Activated gamma-delta T cell (primary cell): ENCODE measurements around the gene SGTA.
"Not testable (repeated sequence)": the region's sequence is repeated elsewhere in the genome, so short reads cannot be mapped to it uniquely, and the experiment has no call there.

Source experiments
- DNase-seq: peaks from one replicate; lab custom pipeline; 2025; lab: John Stamatoyannopoulos, UW
- total RNA-seq, 2 donors: gene quantifications; one replicate each; lab custom pipeline; 2026; lab: John Stamatoyannopoulos, UW

The SGTA gene, protein sequence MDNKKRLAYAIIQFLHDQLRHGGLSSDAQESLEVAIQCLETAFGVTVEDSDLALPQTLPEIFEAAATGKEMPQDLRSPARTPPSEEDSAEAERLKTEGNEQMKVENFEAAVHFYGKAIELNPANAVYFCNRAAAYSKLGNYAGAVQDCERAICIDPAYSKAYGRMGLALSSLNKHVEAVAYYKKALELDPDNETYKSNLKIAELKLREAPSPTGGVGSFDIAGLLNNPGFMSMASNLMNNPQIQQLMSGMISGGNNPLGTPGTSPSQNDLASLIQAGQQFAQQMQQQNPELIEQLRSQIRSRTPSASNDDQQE
- total RNA-seq, result 35.3 to 41.6 reads per million in 2 donors

DNA sequence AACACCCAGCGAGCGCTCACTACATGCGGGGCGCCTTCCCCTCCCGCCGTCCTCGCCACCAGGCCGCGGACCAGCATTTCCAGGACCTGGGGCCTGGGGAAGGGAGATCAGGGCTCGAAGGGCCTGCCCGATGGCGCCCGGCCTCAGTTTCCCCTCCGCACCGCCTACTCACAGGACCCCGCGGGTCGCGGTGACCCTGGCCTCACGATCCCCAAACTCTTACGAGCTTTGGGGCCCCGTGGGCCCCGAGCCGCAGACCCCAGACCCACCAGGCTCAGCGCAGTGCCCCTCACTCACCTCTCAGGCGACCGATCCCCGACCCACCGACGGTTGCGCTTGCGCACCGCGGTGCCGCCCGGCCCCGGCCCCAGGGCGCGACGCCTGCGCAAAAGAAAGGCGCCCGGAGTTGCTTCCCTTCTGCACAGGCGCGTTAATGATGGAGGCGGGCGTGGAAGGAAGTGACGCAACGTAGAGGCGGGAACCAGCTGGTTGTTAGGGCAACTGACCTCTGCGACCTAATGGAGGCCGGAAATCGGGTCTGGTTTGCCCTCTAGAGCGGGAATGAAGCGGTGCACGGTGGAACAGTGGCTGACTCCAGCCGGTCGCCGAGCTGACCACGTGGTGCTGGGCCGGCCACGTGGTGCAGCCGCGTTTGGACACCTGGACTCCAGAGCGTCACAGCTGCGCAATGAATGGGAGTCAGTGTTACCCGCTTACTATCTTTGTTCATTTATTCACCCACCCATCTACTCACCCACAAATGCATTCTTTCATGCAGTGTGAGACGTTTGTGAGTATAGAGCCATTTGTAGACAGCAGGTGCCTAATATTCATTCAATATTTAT is at the start of gene SGTA:
TSS of gene SGTA (minus strand) at position 338 of the 845 bp plus-strand sequence. CDS start 14,205 bp downstream, outside the sequence.
- DNase-seq, result peak; percentile 76

DNA sequence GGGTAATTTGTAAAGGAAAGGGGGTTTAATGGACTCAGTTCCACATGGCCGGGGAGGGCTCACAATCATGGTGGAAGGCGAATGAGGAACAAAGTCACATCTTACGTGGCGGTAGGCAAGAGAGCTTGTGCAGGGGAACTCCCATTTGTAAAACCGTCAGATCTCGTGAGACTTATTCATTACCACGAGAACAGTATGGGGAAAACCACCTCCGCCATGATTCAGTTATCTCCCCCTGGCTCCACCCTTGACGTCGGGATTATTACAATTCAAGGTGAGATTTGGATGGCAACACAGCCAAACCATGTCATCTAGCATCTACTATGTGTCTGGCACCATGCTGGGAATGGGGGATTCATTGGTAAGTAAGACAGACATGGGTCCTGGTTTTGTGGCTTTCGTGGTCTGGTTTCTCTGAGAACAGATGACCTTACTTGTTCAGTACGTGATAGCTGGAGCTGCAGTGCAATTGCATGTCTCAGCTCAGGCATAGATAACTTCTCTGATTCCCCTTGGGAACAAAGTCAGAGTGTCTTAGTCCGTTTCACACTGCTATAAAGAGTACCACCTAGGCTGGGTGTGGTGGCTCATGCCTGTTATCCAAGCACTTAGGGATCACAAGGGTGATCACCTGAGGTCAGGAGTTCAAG is 44.9 kb upstream of the SGTA start:
- no peak for DNase-seq

DNA sequence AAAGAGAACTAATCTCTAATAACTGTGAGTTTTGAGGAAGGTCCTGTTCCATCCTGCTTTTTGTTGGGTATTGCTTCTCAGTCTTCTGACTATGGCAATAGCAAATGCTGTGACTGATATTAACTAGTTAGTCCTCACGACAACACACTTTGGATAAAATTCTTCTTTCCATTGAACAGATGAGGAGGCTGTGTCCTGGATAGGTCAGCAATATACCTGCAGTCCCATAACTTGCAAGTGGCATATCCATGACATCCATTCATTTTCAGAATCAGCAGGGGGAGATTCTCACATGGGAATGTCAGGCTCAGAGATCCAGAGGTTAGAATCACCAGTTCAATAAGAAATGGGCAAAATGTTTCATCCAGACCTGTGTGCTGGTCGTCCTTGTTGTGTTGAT is 43.9 kb upstream of the SGTA start:
- DNase-seq, result no peak

DNA sequence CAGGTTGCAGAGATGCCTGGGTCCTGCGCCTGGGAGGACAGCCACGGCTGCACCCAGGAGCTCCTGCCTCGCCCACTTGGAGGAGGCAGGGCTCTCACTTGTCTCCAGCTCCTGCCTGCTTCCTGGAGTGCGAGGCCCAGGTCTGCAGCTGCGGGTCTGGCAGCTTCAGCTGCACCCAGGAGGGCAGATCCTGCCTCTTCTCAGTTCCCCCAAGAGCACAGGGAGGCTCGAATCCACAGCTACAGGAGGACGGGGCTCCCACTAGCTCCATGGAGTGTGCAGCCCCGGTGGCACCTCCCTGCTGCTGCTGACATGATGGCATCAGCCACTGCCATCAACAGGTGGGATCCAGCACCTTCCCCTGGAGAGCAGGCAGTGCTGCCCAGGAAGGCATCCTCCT is 41.1 kb upstream of the SGTA start:
- no peak for DNase-seq

DNA sequence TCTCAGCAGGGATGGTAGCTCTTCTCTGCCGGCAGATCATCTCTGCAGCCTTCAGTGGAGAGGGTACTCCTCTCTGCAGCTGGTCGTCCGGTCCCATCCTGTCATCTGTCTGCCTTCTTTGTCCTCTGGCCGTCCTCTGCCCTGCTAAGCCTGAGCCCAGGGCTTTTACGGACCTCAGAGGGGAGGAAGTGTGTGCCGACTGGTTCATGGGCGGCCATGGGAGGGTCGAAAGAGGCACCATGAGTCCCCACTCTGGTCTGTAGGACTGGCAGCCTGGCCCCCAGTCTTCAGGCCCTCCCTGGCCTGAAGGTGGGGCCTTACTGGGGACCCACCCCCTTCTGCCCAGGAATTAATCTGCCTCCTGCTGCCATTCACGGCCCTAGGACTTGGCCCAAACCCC is 40.6 kb upstream of the SGTA start:
- no peak for DNase-seq

DNA sequence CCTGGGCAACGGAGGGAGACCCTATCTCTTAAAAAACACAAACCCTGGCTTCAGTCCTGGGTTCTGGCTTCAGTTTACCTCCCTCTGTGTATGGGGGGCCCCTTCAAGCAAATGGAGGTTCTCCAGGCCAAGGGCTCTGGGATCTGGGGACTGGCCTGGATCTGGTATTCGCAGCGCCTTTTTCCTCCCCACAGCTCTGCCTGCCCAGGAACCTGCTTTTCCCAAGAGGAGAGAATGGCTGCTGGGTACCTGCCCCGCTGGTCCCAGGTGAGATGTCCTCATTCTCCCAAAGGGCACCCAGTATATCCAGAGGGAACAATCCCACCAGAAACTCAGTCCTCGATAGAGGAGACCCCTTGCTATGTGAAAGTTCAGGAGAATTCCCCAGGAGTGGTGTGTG is 39.8 kb upstream of the SGTA start:
- no peak for DNase-seq

DNA sequence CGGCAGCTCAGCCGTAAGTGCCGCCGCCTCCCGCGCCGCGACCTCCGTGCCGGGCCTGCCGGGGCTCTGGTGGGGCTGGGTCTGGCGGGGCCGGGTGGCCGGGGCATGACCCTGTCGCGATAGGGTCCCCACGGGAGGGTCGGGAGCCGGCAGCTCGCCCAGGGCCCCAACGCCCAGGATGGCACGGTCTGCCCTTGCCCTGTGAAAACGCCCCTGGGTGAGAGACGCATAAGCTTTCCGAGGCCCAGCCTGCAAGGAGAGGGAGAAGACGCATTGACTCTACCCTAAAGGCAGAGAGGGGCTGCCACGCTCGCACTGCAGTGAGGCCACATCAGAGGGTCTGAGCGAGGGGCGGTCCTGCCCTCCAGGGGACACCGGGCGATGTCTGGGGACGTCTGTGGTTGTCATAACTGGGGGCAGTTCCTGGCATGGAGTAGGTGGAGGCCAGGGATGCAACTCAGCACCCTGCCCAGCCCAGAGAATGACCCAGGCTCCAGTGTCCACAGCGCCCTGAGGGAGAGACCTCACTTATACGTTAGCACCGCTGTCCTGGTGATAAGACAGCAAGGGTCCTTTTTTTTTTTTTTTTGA is 37.1 kb upstream of the SGTA start:
- DNase-seq, result no peak

DNA sequence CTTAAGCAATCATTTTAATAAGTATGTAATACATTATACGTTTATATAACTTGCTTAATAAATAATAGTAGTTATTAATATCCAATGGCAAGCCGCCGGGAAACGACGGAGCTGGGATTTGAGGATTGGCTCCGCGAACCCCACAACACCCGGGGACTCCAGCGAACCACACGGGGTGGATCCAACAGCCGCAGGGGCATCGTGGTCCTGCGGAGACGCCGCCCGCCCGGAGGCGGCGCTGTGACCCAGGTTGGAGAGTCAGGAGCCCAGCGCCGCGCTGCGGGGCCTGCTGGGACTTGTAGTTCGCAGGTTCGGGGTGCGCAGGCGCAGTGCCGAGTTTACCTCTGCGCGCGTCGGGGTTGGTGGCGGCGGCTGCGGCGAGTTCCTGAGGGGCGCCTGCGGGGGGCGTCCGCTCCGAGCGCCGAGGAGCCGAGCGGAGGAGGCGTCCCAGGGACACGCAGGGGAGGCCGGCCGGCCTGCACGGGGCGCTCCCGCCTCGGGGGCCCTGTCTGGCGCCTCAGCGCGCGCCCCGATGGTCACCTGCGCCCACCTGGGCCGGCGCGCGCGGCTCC is 36.6 kb upstream of the SGTA start, which contains the start of gene ZNF554:
TSS of gene ZNF554 (plus strand) at position 329 of the 572 bp plus-strand sequence. CDS start at position 533, 204 bp downstream.
- peak; percentile 97 for DNase-seq

DNA sequence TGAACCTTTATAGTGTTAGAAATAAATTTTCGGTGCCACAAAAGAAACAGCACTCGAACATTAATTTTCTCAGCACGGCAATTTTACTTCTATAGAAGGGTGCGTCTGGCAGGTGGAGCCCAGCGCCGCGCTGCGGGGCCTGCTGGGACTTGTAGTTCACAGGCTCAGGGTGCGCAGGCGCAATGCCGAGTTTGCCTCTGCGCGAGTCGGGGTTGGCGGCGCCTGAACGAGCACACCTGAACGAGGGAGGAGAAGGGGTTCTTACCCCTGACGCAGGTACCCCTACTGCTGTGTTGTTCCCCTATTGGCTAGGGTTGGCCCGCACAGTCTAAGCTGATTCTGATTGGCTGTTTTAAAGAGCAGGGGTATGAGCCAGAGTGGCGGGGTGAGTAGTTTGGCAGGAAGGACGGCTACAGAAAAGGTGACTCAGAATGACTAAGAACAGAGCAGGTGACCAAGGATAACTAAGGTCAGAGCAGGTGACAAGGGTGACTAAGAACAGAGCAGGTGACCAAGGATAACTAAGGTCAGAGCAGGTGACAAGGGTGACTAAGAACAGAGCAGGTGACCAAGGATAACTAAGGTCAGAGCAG is 34.3 kb upstream of the SGTA start:
- DNase-seq, result not testable (repeated sequence)

DNA sequence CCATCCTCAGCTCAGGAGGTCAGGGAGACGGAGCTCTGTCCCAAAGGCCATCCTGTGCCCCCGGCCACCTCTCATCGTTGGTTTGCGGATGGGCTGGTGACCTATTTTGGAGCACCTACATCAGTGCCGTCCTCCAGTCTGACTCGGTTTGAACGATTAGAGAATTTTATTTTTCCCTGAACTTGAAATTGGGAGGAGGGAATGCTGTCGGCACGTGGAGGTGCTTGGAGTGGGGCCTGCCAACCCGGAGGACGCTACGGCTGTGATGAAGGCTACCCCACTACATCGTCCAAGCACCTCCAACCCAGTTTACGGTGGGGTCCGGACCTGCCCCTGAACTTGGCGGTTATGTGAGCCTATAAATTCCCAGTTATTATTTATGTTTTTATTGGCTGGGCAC is 33.6 kb upstream of the SGTA start:
- DNase-seq, result no peak

DNA sequence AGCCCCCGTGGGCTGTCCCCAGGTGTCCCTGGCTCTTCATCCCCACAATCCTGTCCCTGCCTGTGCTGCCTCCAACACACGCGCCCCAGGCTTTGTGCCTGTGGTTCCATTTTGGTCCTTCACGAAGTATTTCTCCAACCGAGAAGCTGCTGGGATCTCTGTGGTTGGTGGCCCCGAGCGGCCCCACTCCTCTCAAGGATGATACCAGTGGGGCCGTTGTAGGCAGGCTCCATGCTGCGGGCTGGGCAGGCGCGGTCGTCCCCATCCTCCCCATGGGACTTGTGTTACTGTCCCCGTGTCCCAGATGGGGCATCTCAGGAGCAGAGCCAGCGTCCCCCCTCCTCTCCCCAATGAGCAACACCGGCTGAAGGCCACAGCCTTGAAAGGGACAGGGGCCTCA is 32.9 kb upstream of the SGTA start:
- DNase-seq, result no peak

DNA sequence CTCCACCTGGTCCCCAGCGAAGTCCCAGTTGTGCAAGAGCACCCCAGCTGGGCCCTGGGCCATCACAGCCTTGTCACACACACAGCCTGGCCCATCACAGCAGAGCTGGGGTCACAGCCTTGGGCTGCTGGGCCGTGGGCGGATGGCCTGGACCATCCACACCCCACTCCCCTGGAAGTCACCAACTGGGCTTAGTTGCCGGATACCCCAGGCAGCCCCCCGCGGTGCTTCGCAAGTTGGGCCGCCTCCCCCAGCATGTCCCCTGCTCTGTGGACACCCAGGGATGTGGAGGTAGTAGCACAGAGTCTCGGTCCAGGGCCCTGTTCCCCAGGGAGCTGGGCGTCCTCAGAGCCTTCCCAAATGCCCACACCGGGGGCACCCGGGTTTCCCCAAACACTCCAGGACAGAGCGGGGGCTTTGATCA is 32.1 kb upstream of the SGTA start:
- DNase-seq, result no peak

DNA sequence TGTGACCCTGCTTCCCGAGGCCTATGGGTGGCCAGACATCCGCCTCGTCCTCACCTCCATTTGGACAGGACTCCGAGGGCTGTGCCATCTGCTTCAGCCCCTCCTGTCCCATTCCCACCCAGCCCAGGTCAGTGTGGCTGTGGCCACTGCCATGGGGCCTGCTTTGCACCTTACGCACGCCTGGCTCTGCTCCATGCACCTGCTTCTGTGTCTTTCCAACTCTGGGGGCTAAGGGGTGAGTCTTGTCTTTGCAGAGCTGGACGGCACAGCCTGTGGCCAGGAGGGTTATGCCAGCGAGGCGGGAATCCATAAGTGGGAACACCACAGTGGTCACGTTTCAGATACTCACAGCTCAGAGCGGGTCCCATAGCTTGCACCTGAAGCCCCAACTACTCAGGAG is 31.4 kb upstream of the SGTA start:
- no peak for DNase-seq

DNA sequence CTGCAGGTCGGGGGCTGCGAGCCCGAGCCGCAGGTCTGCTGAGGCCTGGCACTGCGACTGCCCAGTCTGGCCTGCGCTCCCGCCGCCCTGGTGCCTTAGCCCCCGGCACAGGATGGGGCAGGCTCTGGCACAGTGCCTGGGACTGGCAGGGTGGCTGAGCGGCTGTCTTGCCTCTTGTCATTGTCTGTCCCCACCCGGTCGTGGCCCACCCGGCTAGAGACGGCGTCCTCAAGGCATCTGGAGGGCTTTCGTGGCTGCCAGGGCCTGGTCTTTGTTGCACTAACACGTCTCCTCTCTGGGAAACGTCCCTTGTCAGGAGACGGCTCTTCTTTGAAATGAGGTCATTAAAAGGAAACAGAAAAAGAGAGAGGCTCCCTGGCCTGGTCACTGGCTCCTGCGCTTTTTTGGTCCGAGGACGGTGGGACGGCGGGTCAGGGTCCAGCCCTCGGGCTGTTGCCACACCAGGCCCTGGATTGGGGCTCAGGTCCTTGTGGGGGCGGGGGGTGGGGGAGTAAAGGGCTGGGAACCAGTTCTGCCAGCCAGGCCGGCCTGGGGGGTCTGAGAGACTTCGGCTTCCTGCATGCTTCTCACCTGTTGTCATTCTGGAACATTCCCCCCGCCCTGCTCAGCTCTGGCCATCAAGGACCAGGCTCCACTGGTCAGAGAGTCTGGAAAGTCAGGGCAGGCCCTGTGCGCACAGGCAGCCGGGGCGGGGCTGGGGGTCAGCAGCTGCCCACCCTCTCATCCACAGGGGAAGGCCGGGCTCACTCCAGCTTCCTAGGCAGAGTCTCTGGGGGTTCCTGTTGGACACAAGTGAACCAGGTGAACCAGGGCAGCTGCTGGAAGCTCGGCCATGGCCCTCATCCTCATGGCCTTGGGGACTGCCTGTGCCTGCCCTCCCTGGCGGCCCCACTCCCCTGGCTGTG is 30.4 kb upstream of the SGTA start:
- no peak for DNase-seq

DNA sequence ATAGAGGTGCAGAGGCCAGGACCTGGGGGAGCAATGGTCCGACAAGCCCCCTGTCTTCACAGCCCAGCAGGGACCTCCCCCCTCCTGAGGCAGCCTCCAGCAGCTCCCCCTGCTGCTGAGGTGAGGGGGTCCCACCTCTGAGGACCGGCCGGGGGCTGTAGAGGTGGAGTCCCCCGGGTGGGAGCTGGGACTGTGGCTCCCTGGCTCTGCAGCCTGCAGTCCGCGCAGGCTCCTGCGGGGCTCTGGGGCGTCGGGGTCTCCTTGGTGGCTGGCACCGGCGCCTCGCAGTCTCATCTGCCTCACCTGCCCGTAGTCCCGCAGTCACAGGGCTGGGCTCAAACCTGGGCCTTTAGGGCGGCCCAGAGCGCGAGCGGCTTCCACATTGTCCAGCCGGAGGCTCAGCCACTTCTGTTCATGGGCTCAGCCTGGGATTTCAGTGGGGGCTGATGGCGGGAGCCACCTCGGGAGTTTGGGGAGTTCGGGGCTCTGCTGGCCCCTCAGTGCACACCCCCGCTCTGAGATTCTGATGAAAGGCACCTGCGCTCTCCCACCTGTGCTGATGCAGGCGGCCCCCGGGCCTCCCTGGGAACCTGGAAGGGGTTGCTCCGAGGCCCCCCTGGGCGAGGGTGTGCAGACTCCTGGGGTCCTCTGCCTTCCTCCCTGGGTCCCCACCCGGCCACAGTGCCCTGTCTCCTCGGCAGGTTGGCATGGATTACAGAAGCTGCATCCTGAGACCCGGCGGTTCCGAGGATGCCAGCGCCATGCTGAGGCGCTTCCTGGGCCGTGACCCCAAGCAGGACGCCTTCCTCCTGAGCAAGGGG is 29.6 kb upstream of the SGTA start:
- no peak for DNase-seq

DNA sequence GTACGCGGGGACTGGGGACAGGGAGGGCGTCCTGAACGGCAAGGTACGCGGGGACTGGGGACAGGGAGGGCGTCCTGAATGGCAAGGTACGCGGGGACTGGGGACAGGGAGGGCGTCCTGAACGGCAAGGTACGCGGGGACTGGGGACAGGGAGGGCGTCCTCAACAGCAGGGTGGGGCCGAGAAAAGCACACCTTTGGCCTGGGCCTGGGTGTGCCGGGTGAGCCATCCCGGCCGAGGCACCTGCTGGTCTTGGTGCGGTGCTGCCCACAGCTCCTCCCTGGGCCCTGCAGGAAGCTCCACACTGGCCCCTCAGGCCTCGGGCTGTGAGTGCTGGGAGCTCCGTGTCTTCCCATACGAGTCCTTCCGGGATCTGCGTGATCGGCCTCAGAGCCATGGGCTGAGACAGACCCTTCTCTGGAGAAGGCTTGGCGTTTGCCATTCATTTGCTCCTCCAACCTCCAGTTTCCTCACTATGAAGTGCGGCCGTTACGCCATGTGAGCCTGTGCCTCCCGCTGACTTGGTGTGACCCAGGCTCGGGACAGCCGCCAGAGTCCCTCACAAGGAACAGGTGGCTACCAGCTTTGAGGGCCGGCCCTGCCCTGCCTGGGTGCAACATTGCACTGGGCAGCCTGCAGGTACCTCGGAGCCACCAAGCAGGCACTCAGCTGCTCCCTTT is 28.8 kb upstream of the SGTA start:
- no peak for DNase-seq

DNA sequence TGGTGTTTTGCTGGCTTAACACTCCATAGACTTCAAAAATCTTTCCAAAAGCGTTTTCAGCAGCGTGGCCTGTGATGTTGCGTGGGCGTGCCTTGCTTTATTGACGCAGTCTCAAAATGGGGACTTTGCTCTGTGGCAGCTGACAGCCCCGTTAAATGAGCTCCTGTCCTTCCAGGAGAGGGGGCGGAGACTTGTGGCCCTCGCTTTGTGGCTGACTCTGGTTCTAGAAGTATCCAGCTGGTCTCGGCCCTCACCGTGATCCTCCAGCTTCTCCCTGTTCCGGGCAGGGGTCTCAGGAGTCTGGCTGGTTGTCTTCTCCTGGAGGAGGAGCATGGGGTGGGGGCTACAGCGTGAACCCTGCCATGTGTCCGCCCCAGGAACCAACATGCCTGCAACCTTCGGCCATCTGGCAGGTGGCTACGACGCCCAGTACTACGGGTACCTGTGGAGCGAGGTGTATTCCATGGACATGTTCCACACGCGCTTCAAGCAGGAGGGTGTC is 28.2 kb upstream of the SGTA start:
- DNase-seq, result no peak
